Activated naive CD4-positive, alpha-beta T cell treated with anti-CD3 and anti-CD28 coated beads, Interleukin-2, amount 10 ng/mL, durations not matched to agents 7 days and 5 days (primary cell): ENCODE data around the gene CATSPERZ.
A peak's percentile ranks its signal among the peaks of the same experiment; 100 is the strongest.

ENCODE experiments used
- CTCF ChIA-PET: fragments of 350-600 bp; sonication (Branson Sonifier 250); formaldehyde crosslinking; loops from one replicate; lab custom pipeline; 2021; ENCODE audit warnings: antibody characterized with exemption; lab: Charles Lee
- DNase-seq: peaks from one replicate; pipeline ENCODE4 v3.0.0-alpha.2; 2020
- H3K27ac Mint-ChIP-seq: one replicate; pipeline ENCODE4 v1.8.0; 2021; ENCODE audit warnings: mild to moderate bottlenecking, moderate library complexity, mixed read lengths
- H3K27me3 Mint-ChIP-seq: one replicate; pipeline ENCODE4 v1.8.0; 2021; ENCODE audit warnings: mild to moderate bottlenecking, mixed read lengths
- H3K36me3 Mint-ChIP-seq: one replicate; pipeline ENCODE4 v1.8.0; 2021; ENCODE audit warnings: mixed read lengths
- H3K4me1 Mint-ChIP-seq: one replicate; pipeline ENCODE4 v1.8.0; 2021; ENCODE audit warnings: mixed read lengths
- H3K4me3 Mint-ChIP-seq: one replicate; pipeline ENCODE4 v1.8.0; 2021; ENCODE audit warnings: mild to moderate bottlenecking, moderate library complexity, mixed read lengths
- H3K9me3 Mint-ChIP-seq: one replicate; pipeline ENCODE4 v1.8.0; 2021; ENCODE audit warnings: mixed read lengths

The CATSPERZ gene, protein sequence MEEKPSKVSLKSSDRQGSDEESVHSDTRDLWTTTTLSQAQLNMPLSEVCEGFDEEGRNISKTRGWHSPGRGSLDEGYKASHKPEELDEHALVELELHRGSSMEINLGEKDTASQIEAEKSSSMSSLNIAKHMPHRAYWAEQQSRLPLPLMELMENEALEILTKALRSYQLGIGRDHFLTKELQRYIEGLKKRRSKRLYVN

GRCh38 chr11:64299847-64300648, at the start of gene CATSPERZ:
Gene CATSPERZ, plus strand, starts transcription at chr11:64300358. Its CDS starts 53 bp downstream, at chr11:64300411.
- Mint-ChIP-seq H3K27ac (peak within 1 kb of the TSS; percentile 55), H3K36me3 (no peaks in the 10 kb centered on the region), H3K4me1 (peaks cover 33% of the 10 kb centered on the region), H3K4me3 (peak within 1 kb of the TSS; percentile 57), H3K9me3 (no peaks in the 10 kb centered on the region), H3K27me3 (peaks cover 74% of the 10 kb centered on the region)
- CTCF ChIA-PET, result interaction anchor here (0.7 to 6.2 kb wide), 12 partner anchors 11 to 298 kb away, joined by 3 to 131 read pairs (median 8); partner anchors contain the start of genes BAD, FERMT3, GPR137 and KCNK4
- DNase-seq, result peak; percentile 51

GRCh38 chr11:64250415-64251015, 49.6 kb upstream of the CATSPERZ start:
- Mint-ChIP-seq H3K27me3 (peaks cover 18% of the 10 kb centered on the region), H3K4me3 (peak overlapping the region; percentile 79), H3K9me3 (no peaks in the 10 kb centered on the region), H3K4me1 (peaks cover 39% of the 10 kb centered on the region), H3K36me3 (no peaks in the 10 kb centered on the region), H3K27ac (no peak overlapping the region)
- DNase-seq, result no peak
- CTCF ChIA-PET, result interaction anchor here (0.9 to 4.3 kb wide), 11 partner anchors 8 to 494 kb away, joined by 3 to 31 read pairs (median 4); partner anchors contain the start of genes CCDC88B, ESRRA, FERMT3 and FKBP2

GRCh38 chr11:64251016-64251752, 49.0 kb upstream of the CATSPERZ start, which contains the start of gene PLCB3:
Gene PLCB3, plus strand, starts transcription at chr11:64251530. Its CDS starts 120 bp downstream, at chr11:64251650.
- CTCF ChIA-PET, result interaction anchor here (1.1 to 4.3 kb wide), 8 partner anchors 10 to 80 kb away, joined by 3 to 31 read pairs (median 12); partner anchors contain the start of genes ESRRA, FERMT3 and FKBP2
- Mint-ChIP-seq H3K36me3 (peaks cover 2% of the 10 kb centered on the region), H3K9me3 (no peaks in the 10 kb centered on the region), H3K4me3 (peak within 1 kb of the TSS; percentile 85), H3K27me3 (peaks cover 18% of the 10 kb centered on the region), H3K27ac (peak within 1 kb of the TSS; percentile 60), H3K4me1 (peaks cover 35% of the 10 kb centered on the region)
- peak; percentile 69 for DNase-seq

DNA sequence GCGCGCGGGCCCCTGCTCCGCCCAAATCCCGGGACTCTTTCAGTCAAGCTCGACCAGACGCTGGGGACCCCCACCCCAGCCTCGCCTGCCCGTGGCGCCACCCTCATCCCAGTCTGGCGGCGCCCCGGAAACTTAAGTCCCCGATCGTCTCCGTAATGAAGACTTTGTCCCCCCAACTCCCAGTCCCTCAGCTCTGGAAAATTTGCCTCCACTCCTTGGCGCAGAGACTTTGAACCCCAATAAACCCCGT, 48.5 kb upstream of the CATSPERZ start:
- CTCF ChIA-PET, result interaction anchor here (1.1 to 3.5 kb wide), 6 partner anchors 11 to 80 kb away, joined by 3 to 31 read pairs (median 10); partner anchors contain the start of genes FERMT3 and FKBP2
- H3K27me3 Mint-ChIP-seq, result peaks cover 18% of the 10 kb centered on the region
- H3K4me1 Mint-ChIP-seq, result peaks cover 35% of the 10 kb centered on the region
- no peak for DNase-seq
- no peaks in the 10 kb centered on the region for H3K9me3 Mint-ChIP-seq
- peaks cover 2% of the 10 kb centered on the region for H3K36me3 Mint-ChIP-seq
- H3K4me3 Mint-ChIP-seq, result peak overlapping the region; percentile 85
- H3K27ac Mint-ChIP-seq, result no peak overlapping the region

GRCh38 chr11:64252003-64252872, 47.9 kb upstream of the CATSPERZ start:
- CTCF ChIA-PET, result interaction anchor here (0.9 to 3.5 kb wide), 7 partner anchors 11 to 79 kb away, joined by 3 to 31 read pairs (median 8); partner anchors contain the start of genes FERMT3 and FKBP2
- Mint-ChIP-seq H3K36me3 (peaks cover 2% of the 10 kb centered on the region), H3K4me1 (peaks cover 31% of the 10 kb centered on the region), H3K27ac (no peak overlapping the region), H3K27me3 (peaks cover 18% of the 10 kb centered on the region), H3K4me3 (peak overlapping the region; percentile 85), H3K9me3 (no peaks in the 10 kb centered on the region)
- DNase-seq, result peak; percentile 60

GRCh38 chr11:64253043-64253442, 47.1 kb upstream of the CATSPERZ start:
- no peak for DNase-seq

GRCh38 chr11:64253481-64253880, 46.7 kb upstream of the CATSPERZ start:
- Mint-ChIP-seq H3K4me1 (peaks cover 26% of the 10 kb centered on the region), H3K27me3 (peaks cover 18% of the 10 kb centered on the region), H3K9me3 (no peaks in the 10 kb centered on the region), H3K36me3 (peaks cover 4% of the 10 kb centered on the region), H3K27ac (no peak overlapping the region), H3K4me3 (peak overlapping the region; percentile 85)
- CTCF ChIA-PET, result no interaction called here
- no peak for DNase-seq

More at GRCh38 chr11:64253043-64253442, 47.1 kb upstream of the CATSPERZ start:
- Mint-ChIP-seq H3K36me3 (peaks cover 4% of the 10 kb centered on the region), H3K4me3 (peak overlapping the region; percentile 85), H3K4me1 (peaks cover 27% of the 10 kb centered on the region), H3K27me3 (peaks cover 18% of the 10 kb centered on the region), H3K9me3 (no peaks in the 10 kb centered on the region), H3K27ac (no peak overlapping the region)
- CTCF ChIA-PET, result interaction anchor here (3.5 kb wide), 1 partner anchor 47 kb away, joined by 31 read pairs; the partner anchor contains the start of gene FERMT3

- H3K27me3 Mint-ChIP-seq, result peaks cover 18% of the 10 kb centered on the region
- no peak overlapping the region for H3K27ac Mint-ChIP-seq
- no peaks in the 10 kb centered on the region for H3K9me3 Mint-ChIP-seq
- CTCF ChIA-PET, result no interaction called here
- peaks cover 27% of the 10 kb centered on the region for H3K4me1 Mint-ChIP-seq
- DNase-seq, result no peak
- H3K36me3 Mint-ChIP-seq, result peaks cover 6% of the 10 kb centered on the region
- no peak overlapping the region for H3K4me3 Mint-ChIP-seq
These were observed 45.8 kb upstream of the CATSPERZ start for GRCh38 chr11:64254326-64254725.

DNA sequence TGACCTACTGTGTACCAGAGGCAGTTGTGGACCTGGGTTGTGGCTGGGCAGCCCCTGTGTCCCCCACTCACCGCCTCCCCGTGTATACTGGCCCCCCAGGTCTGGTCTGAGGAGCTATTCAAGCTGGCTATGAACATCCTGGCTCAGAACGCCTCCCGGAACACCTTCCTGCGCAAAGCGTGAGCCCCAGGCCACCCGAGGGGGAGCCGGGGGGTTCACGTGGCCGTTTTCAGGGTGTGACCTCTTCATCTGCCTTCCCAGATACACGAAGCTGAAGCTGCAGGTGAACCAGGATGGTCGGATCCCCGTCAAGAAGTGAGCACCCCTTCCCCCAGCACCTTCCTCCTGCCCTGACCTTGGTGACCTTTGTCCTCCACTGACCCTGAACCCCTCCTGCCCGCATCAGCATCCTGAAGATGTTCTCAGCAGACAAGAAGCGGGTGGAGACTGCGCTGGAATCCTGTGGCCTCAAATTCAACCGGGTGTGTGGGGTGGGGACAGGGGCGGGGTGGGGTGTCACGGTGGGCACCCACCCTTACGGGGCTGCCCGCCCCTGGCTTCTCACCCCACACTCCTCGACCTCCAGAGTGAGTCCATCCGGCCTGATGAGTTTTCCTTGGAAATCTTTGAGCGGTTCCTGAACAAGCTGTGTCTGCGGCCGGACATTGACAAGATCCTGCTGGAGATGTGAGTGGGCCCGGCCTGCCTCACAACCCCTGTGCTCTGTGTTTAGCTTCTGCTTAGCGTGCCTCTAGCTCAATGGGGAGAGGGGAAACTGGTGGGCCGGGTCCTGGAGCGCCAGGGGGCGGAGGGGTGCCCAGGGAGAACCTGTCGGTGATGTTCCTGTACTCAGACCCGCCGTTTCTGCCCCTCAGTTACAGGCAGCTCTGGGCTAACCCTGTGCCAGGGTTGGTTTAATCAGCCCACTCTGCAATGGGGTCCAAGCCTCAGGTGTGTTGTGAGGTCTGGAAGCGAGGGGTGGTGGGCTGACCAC, 44.7 kb upstream of the CATSPERZ start:
- peaks cover 10% of the 10 kb centered on the region for H3K36me3 Mint-ChIP-seq
- no peak overlapping the region for H3K4me3 Mint-ChIP-seq
- H3K9me3 Mint-ChIP-seq, result no peaks in the 10 kb centered on the region
- no peak overlapping the region for H3K27ac Mint-ChIP-seq
- no peak for DNase-seq
- peaks cover 29% of the 10 kb centered on the region for H3K4me1 Mint-ChIP-seq
- peaks cover 15% of the 10 kb centered on the region for H3K27me3 Mint-ChIP-seq
- CTCF ChIA-PET, result interaction anchor here (1.0 to 1.2 kb wide), 2 partner anchors 10 to 49 kb away, joined by 4 read pairs; no protein-coding TSS in a partner anchor

DNA sequence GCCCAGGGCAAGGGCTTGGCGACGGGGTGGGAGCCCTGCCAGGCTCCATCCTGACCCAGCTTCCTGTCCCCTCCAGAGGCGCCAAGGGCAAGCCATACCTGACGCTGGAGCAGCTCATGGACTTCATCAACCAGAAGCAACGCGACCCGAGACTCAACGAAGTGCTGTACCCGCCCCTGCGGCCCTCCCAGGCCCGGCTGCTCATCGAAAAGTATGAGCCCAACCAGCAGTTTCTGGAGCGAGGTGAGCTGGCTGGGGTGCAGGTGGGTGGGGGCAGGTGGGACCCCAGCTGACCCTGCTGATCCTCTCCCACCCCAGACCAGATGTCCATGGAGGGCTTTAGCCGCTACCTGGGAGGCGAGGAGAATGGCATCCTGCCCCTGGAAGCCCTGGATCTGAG, 43.9 kb upstream of the CATSPERZ start:
- H3K9me3 Mint-ChIP-seq, result no peaks in the 10 kb centered on the region
- no peak overlapping the region for H3K4me3 Mint-ChIP-seq
- peaks cover 8% of the 10 kb centered on the region for H3K27me3 Mint-ChIP-seq
- CTCF ChIA-PET, result interaction anchor here (1.0 to 1.2 kb wide), 2 partner anchors 11 to 48 kb away, joined by 4 read pairs; no protein-coding TSS in a partner anchor
- H3K4me1 Mint-ChIP-seq, result peaks cover 24% of the 10 kb centered on the region
- no peak overlapping the region for H3K27ac Mint-ChIP-seq
- no peak for DNase-seq
- peaks cover 10% of the 10 kb centered on the region for H3K36me3 Mint-ChIP-seq

DNA sequence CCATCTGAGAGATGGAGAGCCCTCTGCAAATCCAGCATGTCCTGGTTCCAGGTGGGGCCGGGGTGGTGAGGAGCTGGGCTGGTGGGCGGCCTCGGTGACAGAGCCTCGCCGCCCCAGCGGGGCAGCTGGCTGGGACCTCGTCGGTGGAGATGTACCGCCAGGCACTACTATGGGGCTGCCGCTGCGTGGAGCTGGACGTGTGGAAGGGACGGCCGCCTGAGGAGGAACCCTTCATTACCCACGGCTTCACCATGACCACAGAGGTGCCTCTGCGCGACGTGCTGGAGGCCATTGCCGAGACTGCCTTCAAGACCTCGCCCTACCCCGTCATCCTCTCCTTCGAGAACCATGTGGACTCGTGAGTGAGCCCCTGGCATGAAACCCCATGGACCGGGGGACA, 41.8 kb upstream of the CATSPERZ start:
- Mint-ChIP-seq H3K27ac (no peak overlapping the region), H3K4me1 (peaks cover 13% of the 10 kb centered on the region), H3K27me3 (no peaks in the 10 kb centered on the region), H3K36me3 (peaks cover 16% of the 10 kb centered on the region), H3K4me3 (no peak overlapping the region), H3K9me3 (no peaks in the 10 kb centered on the region)
- DNase-seq, result no peak
- CTCF ChIA-PET, result interaction anchor here (0.6 to 1.1 kb wide), 4 partner anchors 8 to 44 kb away, joined by 3 read pairs; partner anchors contain the start of gene PPP1R14B
